HG03354 (cell line): ENCODE data around the gene ADORA2A.

Experiments used
- ATAC-seq: cut with Tn5 transposase; IDR thresholded peaks from one replicate; pipeline ENCODE4 v1.9.1; 2021; ENCODE audit warnings: mild to moderate bottlenecking; ENCODE audit not compliant: unreplicated experiment, poor library complexity, severe bottlenecking

The ADORA2A gene

GRCh38 chr22:24402460-24403192 lies 24.8 kb upstream of the ADORA2A start:
- no peak for ATAC-seq

GRCh38 chr22:24403346-24403745 lies 24.1 kb upstream of the ADORA2A start:
- ATAC-seq = no peak

GRCh38 chr22:24404561-24405275 lies 22.7 kb upstream of the ADORA2A start:
- no peak for ATAC-seq

- ATAC-seq = no peak
Measured at GRCh38 chr22:24405631-24406321, 21.6 kb upstream of the ADORA2A start.

GRCh38 chr22:24406322-24407277 lies 20.8 kb upstream of the ADORA2A start:
- no peak for ATAC-seq

GRCh38 chr22:24407278-24407665 lies 20.1 kb upstream of the ADORA2A start:
- no peak for ATAC-seq

- no peak for ATAC-seq
Measured at GRCh38 chr22:24407884-24408283, 19.5 kb upstream of the ADORA2A start.

- ATAC-seq = no peak
Measured at GRCh38 chr22:24408630-24409029, 18.8 kb upstream of the ADORA2A start.

- ATAC-seq = no peak
Measured at GRCh38 chr22:24409707-24410106, 17.7 kb upstream of the ADORA2A start.

- no peak for ATAC-seq
Measured at GRCh38 chr22:24410110-24410856, 17.1 kb upstream of the ADORA2A start.

- ATAC-seq = no peak
Measured at GRCh38 chr22:24411256-24412004, 16.0 kb upstream of the ADORA2A start.

- ATAC-seq = no peak
Measured at GRCh38 chr22:24412274-24412673, 15.1 kb upstream of the ADORA2A start.

GRCh38 chr22:24413271-24413670 lies 14.1 kb upstream of the ADORA2A start:
- no peak for ATAC-seq

- ATAC-seq = no peak
Measured at GRCh38 chr22:24413736-24414385, 13.5 kb upstream of the ADORA2A start.

- ATAC-seq = no peak
Measured at GRCh38 chr22:24414523-24414922, 12.9 kb upstream of the ADORA2A start.

GRCh38 chr22:24414984-24415945 lies 12.1 kb upstream of the ADORA2A start:
- no peak for ATAC-seq

GRCh38 chr22:24416095-24416494 lies 11.3 kb upstream of the ADORA2A start:
- no peak for ATAC-seq
